Heart right ventricle (tissue), 16 donors: Measurements from ENCODE around the gene APOL1. TPM values are rescaled to one million over a fixed set of nuclear protein-coding genes. Genes with fewer than 3 reads are reported as not detected.

Experiments used
- ATAC-seq, 8 donors: fragments of 200-7000 bp; cut with Tn5 transposase; one replicate each; pipeline ENCODE4 v1.9.1; 2020; ENCODE audit warnings: mild to moderate bottlenecking in 8 of 8, moderate library complexity in 8 of 8, moderate number of reproducible peaks in 1 of 8
- DNase-seq, 2 donors: peaks; one replicate each; pipeline ENCODE4 v3.0.0-alpha.2; 2020
- H3K27ac ChIP-seq, 10 donors: fragments of 200-600 bp; sonication (generic) in 2 of 10; one replicate each; pipeline versions ENCODE4 v1.5.0 to v1.8.0; 2020 to 2022; ENCODE audit warnings: mild to moderate bottlenecking in 3 of 10
- H3K27me3 ChIP-seq, 7 donors: fragments of 200-600 bp; one replicate each; pipeline ENCODE4 v1.8.0; 2021 to 2022; ENCODE audit warnings: mild to moderate bottlenecking in 2 of 7
- H3K36me3 ChIP-seq, 9 donors: fragments of 200-600 bp; sonication (generic) in 1 of 9; one replicate each; pipeline versions ENCODE4 v1.5.0 to v1.8.0; 2020 to 2022; ENCODE audit warnings: mild to moderate bottlenecking in 2 of 9
- H3K4me1 ChIP-seq, 9 donors: fragments of 200-600 bp; sonication (generic) in 1 of 9; one replicate each; pipeline versions ENCODE4 v1.5.0 to v1.8.0; 2020 to 2022; ENCODE audit warnings: mild to moderate bottlenecking in 4 of 9
- H3K4me3 ChIP-seq, 10 donors: fragments of 200-600 bp; sonication (generic) in 2 of 10; one replicate each; pipeline versions ENCODE4 v1.5.0 to v1.8.0; 2020 to 2022; ENCODE audit warnings: mild to moderate bottlenecking in 7 of 10, moderate library complexity in 2 of 10
- H3K9me3 ChIP-seq, 11 donors: fragments of 200-600 bp in 10 of 11; sonication (generic) in 2 of 11; one replicate each; pipeline versions ENCODE4 v1.5.0 to v1.8.0; 2013 to 2022; ENCODE audit warnings: mild to moderate bottlenecking in 2 of 11, control low read depth in 1 of 11, moderate library complexity in 1 of 11
- CTCF ChIP-seq, 9 donors: fragments of 200-600 bp; sonication (generic) in 2 of 9; IDR thresholded peaks; one replicate each; pipeline versions ENCODE4 v1.5.0 to v1.8.0; 2021 to 2022; ENCODE audit warnings: antibody characterized with exemption in 9 of 9, mild to moderate bottlenecking in 5 of 9, moderate library complexity in 1 of 9
- WGBS, 2 donors: extraction: QIAGEN DNeasy Blood & Tissue Kit; methylation state at CpG; one replicate each; pipeline ENCODE4 v1.1.7; 2013; ENCODE audit warnings: inconsistent platforms in 1 of 2; 5-methylcytosine and 5-hydroxymethylcytosine counted together
- intact Hi-C, 10 donors: fragments of 100-400 bp; cut with DNase I; formaldehyde crosslinking; loops; one replicate each; pipeline versions ENCODE4 v1.11.1 to v1.14.2; 2022
- polyA plus RNA-seq, 2 donors: library from polyadenylated mRNA; stranded (reverse); fragments of 200-250 nt; gene quantifications; one replicate each; pipeline ENCODE4 v1.2.3, GENCODE V29; 2013
- total RNA-seq, 10 donors: library from RNA; stranded (reverse); fragmentation: NEBNext Ultra II Directional in 3 of 10; extraction: Animal tissue kit (Norgen Biotek cat#: 25700) in 3 of 10; gene quantifications; one replicate each; pipeline versions ENCODE4 v1.2.1 to v1.2.4, GENCODE V29; 2021 to 2023
- donor health status: Arrhythmogenic right ventricular cardiomyopathy.
- donor health status: ischemic (EF 13 %, LVEDD 7.1; RV severe dilation, severe dysfunction).
- donor health status: healthy with polysubstance abuse.
- donor health status: DM: no; HTN: yes; CAD: no.
- donor health status: DM: no; HTN: no; CAD: no.
- donor health status: ischemic (EF 25% LVEDD 6.9; RV normal size, moderate dysfunction).
- donor health status: ischemic (EF 25% LVEDD 5.7; RV mildly dilated, moderate dysfunction).
- donor health status: healthy.
- donor health status: DM: yes; HTN: yes; CAD: no.
- donor health status: Ischemic cardiomyopathy.
- donor health status: ischemic (EF 35%, LVEDD 5.7; RV mildly dilated, moderate dysfunction).
- donor health status: nonischemic (EF 11% LVEDD 7.7; RV severe dilation, severe dysfunction).
- donor health status: DM: yes; HTN: yes; CAD: no.
- donor health status: PGD.
- donor health status: ischemic (EF 29% LVEDD 5.4; RV normal size, mild dysfunction).
- donor health status: nonischemic (EF 23%, LVEDD 6.1; RV moderate dilation, normal function).

The APOL1 gene
- total and polyA plus RNA-seq, 12 donors: 9.8 to 121 (median 17.5) TPM

GRCh38 chr22:36211237-36211861 is 41.6 kb upstream of the APOL1 start:
- Histone ChIP-seq H3K27ac (peak overlapping the region in 1 of 10 donors; percentile 63), H3K9me3 (no peaks in the 10 kb centered on the region), H3K36me3 (no peaks in the 10 kb centered on the region), H3K4me3 (no peak overlapping the region), H3K27me3 (no peaks in the 10 kb centered on the region), H3K4me1 (peaks cover 0 to 63% (median 12%) of the 10 kb centered on the region in 9 donors)
- WGBS, 2 donors: 54 to 66% methylated on average over 4 of the region's 4 CpGs
- peak in 6 of 8 donors; percentile 29 to 79 (median 58) for ATAC-seq
- intact Hi-C loops: no loop called here
- DNase-seq: peak in 1 of 2 donors; percentile 42
- TF ChIP-seq CTCF (IDR thresholded peaks at IDR 0.05): no peak

GRCh38 chr22:36212901-36213300 is 40.0 kb upstream of the APOL1 start:
- intact Hi-C loops: no loop called here
- Histone ChIP-seq H3K4me3 (no peak overlapping the region), H3K9me3 (no peaks in the 10 kb centered on the region), H3K36me3 (no peaks in the 10 kb centered on the region), H3K27me3 (no peaks in the 10 kb centered on the region), H3K27ac (no peak overlapping the region), H3K4me1 (peaks cover 0 to 57% (median 12%) of the 10 kb centered on the region in 9 donors)
- TF ChIP-seq CTCF (IDR thresholded peaks at IDR 0.05): no peak
- DNase-seq (no peak), ATAC-seq (peak in 2 of 8 donors; percentile 13 to 33)

- peaks cover 0 to 50% (median 7%) of the 10 kb centered on the region in 9 donors for H3K4me1 ChIP-seq
- no peak for DNase-seq
- no peaks in the 10 kb centered on the region for H3K36me3 ChIP-seq
- 76 to 86% methylated on average over 4 of the region's 4 CpGs for WGBS, 2 donors
- no peak for ATAC-seq
- no peak overlapping the region for H3K4me3 ChIP-seq
- intact Hi-C loops: no loop called here
- H3K9me3 ChIP-seq: no peaks in the 10 kb centered on the region
- no peaks in the 10 kb centered on the region for H3K27me3 ChIP-seq
- TF ChIP-seq CTCF (IDR thresholded peaks at IDR 0.05): no peak
- H3K27ac ChIP-seq: no peak overlapping the region
Measured at GRCh38 chr22:36213586-36213985, 39.3 kb upstream of the APOL1 start.

- no peak for DNase-seq
- H3K4me3 ChIP-seq: no peak overlapping the region
- peaks cover 0 to 42% (median 12%) of the 10 kb centered on the region in 9 donors for H3K4me1 ChIP-seq
- no peaks in the 10 kb centered on the region for H3K27me3 ChIP-seq
- no peaks in the 10 kb centered on the region for H3K36me3 ChIP-seq
- intact Hi-C loops: no loop called here
- H3K9me3 ChIP-seq: no peaks in the 10 kb centered on the region
- 48 to 90% methylated on average over 2 of the region's 2 CpGs for WGBS, 2 donors
- no peak overlapping the region for H3K27ac ChIP-seq
- no peak for TF ChIP-seq CTCF (IDR thresholded peaks at IDR 0.05)
- no peak for ATAC-seq
Measured at GRCh38 chr22:36215981-36216380, 37.0 kb upstream of the APOL1 start.
